NCI-H510A treated with DMSO at 0.1 percent for 48 hours (cell line): Measurements from ENCODE around the gene CARD10.

ENCODE experiments used
- DNase-seq: peaks from one replicate; lab custom pipeline; 2025; lab: John Stamatoyannopoulos, UW

CARD10 gene

DNA sequence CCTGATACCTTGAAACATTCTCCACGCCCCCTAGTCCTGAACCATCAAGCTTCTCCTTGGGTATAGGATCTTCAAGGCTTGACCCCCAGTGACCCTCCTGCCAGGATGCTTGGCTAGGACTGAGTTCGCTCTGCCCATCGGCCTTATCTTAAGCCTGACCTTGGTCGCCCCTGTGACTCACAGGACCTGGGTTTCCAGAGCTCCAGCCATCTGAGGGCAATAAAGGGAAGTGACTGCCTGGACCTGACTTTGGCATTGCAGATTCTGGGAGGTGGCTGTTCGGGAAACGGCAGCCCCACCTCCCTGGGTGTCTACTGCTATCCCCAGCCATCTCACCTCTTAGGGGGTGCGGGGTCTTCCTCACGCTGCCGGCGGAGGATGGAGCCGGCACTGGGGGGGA lies 15.4 kb downstream of the CARD10 start:
- DNase-seq, result no peak

GRCh38 chr22:37503183-37503683 lies 16.0 kb downstream of the CARD10 start:
- no peak for DNase-seq

DNA sequence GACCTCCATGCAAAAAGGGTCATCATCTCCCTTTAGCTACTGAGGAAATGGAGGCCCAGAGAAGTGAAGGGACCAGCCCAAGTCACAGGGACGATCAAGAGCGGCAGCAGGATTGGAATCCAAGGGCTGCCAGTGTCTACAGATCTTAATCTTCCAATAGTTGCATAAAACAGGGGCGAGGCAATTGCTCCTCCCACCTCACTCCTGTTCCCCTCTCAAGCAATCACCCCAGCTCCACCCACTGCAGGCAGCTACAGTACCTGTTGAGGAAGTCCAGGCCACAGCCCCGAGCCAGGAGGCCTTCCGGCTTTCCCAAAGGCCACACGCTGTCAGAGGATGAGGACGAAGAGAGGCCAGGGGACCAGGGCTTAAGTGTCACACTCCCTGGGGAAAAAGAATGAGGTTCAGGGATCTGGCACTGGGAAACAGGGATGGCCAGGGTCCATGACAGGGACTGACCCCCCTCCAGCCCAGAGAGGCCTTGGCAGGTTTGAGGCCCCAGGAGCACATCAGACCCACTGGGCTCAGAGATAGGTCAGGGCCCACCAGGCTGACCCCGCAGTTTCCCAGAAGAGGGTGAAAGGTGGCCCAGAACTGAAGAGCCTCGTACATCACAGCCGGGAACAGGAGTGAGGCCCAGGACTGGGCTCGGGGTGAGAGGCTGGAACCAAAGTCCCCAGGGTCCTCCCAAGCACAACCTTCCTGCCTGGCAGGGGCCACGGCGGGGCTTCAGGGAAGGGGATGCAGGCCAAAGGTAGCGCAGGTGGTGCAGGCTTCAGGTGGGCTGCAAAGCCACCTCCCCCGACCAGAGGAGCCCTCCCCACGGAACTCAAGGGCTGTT lies 16.7 kb downstream of the CARD10 start:
- DNase-seq, result no peak

DNA sequence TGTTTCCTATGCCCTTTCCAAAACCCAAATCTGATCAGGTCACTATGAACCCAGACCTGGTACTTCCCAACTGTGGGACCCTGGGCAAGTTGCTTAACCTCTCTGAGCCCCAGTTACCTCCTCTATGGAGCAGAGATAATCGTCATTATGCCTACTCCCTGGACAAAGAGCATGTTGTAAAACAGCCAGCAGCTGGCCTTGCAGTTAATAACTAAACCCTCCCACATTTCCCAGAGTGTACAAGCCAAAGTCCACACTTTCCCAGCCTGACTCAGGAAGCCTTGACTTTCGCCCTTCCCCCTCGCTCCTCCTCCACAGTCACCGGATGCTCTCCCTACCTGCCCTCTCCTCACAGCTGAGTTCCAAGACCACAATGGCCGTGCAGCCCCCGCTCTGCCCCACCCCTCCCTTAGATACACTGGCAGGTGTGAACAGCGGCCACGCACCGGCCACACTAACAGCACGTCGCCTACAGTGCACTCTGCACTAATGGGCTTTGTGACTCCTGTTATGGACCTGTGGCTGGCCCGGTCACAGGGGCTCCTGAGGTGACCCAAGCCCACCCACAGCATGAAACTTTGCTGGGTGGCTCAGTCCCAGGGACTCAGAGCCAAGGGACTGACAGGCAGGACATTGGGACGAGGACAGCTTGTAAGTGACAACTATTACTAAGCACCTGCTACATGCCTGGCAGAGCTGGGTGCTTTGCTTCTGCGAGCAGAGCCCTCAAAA lies 17.4 kb downstream of the CARD10 start:
- DNase-seq, result peak; percentile 33

- DNase-seq, result no peak
These were observed 18.2 kb downstream of the CARD10 start for GRCh38 chr22:37500745-37501609.

- DNase-seq, result no peak
These were observed 19.2 kb downstream of the CARD10 start for GRCh38 chr22:37499789-37500540.

DNA sequence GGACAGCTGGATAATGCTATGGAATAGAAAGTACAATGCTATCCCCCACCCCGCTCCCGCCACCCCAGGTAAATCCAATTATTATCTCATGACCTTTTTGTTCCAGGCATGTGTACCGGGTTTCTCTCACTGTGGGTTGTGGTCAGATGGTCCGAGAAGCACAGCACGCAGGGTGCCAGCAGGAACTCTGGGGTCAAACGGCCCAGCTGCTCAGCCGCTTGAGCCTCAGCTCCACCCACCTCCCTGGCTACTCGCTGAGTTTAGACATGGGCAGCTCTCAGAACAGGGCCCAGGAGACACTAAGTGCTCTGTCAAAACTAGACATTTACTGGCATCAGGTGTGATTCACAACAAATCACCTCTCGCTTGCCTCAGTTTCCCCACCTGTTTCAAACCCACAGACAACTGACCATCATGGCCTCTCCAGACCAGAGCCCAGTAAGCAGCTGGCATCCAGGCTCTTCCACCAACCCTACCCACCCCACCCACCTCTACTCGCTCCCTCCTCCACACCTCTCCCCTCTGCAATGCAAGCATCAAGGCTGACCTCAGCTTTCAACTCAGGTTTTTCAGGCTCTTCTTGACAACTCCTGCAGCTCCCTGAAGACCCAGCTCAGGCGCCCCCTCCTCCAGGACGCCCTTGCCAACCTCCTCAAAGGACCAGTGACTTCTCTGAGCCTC lies 20.0 kb downstream of the CARD10 start:
- no peak for DNase-seq

- no peak for DNase-seq
These were observed 20.8 kb downstream of the CARD10 start for GRCh38 chr22:37498289-37498909.

DNA sequence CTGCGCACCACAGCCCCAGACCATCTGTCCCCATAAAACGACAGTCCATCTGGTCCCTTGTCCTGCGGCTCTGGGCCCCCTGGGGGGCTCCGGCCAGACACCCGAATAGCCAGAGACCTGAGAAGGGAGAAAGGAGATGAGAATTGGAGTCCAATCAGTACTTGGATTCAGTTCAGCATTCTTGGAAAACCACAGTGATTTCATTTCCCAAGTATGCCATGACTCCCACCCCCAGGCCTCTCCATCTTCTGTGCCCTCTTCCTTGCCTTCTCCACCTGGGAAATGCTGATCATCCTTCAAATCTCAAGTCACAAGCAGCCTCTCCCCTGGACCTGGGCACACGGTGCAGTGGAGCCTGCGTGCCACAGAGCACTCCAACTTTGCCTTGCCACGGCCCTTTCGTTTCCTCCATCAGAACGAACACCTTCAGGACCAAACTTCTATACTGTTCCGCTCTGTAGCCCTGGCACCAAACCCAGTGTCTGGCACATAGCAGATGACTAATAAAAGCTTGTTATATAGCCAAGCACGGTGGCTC lies 22.1 kb downstream of the CARD10 start:
- no peak for DNase-seq

DNA sequence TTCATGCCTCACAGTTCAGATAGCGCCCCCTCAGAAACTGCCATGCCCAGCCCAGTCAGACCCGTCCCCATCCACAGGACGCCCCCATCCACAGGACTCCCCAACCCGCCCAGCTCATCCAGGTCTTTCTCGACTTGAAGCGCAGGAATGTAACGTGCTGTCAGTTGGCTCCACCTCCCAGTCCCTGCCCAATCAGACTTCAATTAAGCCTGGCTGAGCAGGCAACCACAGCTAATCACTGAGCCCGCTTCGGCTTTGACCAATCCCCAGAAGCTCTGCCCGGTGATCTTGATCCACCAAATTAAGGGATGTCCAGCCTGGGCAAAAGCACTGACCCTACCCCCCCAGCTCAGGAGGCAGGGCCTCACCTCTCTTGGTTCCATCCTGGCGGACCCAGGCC lies 22.6 kb downstream of the CARD10 start:
- no peak for DNase-seq

GRCh38 chr22:37493979-37494378 lies 25.2 kb downstream of the CARD10 start:
- DNase-seq, result no peak

DNA sequence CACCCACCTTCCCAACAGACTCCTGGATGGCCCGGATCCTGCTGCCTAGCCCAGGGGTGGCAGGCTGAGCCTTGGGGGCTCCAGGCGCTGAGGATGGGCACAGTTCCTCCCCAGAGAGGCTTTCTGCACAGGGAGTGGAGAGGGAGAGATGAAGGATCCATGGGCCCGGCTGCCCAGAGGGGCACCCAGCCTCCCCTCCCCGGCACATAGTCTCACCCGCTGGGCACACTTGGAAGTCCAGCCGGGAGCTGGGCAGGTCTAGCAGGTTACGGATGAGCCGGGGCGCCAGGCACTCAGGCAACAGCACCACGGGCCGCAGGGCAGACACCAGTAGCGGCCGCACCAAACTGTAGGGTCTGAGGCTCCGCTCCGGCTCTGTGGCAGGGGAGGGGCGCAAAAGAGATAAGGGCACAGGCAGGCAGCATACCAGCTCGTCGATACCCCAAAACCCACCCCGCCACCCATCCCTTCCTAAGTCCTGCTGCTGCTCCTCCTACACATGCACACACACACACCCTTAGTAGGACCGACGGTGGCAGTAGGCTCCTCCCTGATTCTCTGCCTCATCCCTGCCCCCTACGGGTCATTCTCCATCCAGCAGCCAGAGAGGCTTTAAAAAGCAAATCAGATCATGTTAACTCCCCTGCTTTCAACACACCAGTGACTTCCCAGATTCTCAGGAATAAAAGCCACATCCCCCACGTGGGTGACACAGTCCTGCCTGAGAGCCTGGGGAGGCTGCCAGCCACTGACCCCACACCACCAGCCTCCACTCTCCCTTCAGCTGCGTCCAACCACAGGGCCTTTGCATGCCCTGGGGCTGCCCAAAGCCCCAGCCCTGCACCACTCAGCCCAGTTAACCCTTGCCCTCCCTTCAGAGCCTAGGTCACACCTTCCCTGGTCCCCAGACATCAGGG lies 26.5 kb downstream of the CARD10 start:
- no peak for DNase-seq

DNA sequence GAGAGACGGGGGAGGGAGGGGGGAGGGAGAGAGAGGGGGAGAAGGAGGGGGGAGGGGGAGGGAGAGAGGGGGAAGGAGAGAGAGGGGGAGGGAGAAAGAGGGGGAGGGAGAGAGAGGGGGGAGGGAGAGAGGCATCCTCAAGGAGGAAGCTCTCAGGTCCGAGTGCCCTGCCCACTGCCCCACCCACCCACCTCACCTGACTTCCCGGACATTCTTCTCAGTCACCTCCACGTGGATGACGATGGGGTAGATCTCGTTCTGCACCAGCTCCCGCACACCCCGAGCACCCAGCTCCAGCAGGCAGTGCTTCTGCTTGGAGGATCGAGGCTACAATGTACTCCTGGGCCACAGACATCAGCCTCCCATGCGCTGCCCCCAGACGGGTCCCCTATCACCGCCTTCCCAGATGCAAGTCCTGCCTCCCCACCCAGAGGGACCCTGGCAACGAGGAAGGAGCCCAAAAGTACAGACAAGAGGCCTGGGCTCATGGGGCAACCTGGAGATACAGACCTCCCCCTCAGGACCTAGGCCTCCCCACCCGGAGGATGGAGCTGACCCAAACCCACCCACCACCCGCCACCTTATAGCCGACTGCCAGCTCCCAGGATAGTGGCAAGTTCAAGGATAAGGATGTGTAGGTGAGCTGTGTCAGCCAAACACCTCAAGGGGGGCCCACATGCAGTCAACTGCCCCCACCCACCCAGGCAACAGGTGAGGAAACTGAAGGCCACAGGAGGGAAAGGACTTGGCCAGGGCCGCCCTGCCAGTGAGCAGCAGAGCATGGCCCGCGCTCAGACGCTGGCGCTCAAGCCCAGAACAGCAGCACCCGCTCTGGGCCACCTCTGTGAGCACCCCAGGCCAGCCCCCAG lies 27.4 kb downstream of the CARD10 start:
- DNase-seq, result no peak

GRCh38 chr22:37491106-37491505 lies 28.1 kb downstream of the CARD10 start:
- no peak for DNase-seq

- DNase-seq, result no peak
These were observed 29.2 kb downstream of the CARD10 start for GRCh38 chr22:37489983-37490382.

GRCh38 chr22:37488337-37489135 lies 30.7 kb downstream of the CARD10 start:
- DNase-seq, result no peak

- no peak for DNase-seq
These were observed 31.6 kb downstream of the CARD10 start for GRCh38 chr22:37487571-37487970.
